Measurements from ENCODE around the gene JOSD1.

DNA sequence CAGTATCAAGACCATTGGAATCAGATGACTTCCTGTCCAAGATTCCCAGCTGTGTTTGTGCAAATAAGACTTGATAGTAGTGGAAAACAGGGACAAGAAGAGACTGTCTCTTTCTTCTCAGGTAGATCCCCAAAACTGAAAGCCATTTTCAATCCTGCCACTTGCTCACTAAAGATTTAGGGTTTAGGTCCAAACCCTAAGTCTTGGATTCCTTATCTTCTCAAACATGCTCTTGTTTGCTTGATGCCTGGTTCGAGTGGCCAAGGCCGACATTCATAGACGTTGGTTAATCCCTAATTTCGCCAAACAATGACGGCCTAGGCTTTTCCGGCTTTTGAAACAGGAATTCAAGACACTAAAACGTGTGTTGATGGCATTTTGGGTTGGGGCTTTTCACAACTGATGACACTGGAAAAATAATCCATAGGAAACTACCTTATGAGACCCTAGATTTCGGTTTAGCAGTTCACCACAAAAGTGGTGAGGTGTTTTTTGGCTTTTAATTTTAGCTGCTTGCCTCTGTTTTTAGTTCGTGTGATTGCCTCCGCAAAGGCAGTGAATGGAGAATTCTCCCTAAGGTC, 4.0 kb upstream of the JOSD1 start:
- TF ChIP-seq, protein P1, sequence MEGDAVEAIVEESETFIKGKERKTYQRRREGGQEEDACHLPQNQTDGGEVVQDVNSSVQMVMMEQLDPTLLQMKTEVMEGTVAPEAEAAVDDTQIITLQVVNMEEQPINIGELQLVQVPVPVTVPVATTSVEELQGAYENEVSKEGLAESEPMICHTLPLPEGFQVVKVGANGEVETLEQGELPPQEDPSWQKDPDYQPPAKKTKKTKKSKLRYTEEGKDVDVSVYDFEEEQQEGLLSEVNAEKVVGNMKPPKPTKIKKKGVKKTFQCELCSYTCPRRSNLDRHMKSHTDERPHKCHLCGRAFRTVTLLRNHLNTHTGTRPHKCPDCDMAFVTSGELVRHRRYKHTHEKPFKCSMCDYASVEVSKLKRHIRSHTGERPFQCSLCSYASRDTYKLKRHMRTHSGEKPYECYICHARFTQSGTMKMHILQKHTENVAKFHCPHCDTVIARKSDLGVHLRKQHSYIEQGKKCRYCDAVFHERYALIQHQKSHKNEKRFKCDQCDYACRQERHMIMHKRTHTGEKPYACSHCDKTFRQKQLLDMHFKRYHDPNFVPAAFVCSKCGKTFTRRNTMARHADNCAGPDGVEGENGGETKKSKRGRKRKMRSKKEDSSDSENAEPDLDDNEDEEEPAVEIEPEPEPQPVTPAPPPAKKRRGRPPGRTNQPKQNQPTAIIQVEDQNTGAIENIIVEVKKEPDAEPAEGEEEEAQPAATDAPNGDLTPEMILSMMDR (conservative IDR thresholded peaks at IDR 0.05 in 1 of 2, IDR thresholded peaks at IDR 0.05 in 1 of 2; ENCODE audit: low read depth in 1 of 2, low read length in 2 of 2): no peak
- no peak for TF ChIP-seq EZH2 (IDR thresholded peaks at IDR 0.05; ENCODE audit: low read length, missing control alignments)
